GM10266 (cell line): ENCODE measurements around the gene DTNB.
A peak's percentile ranks its signal among the peaks of the same experiment; 100 is the strongest.

Experiments
- DNase-seq: peaks from one replicate; pipeline ENCODE4 v3.0.0; 2012; ENCODE audit errors: extremely low spot score
- CTCF ChIP-seq: IDR thresholded peaks from 2 replicates; pipeline ENCODE4 v1.5.1; 2012; ENCODE audit warnings: mild to moderate bottlenecking, low read depth; ENCODE audit not compliant: control insufficient read depth, insufficient read depth; ENCODE audit errors: missing control alignments

The DTNB gene

DNA sequence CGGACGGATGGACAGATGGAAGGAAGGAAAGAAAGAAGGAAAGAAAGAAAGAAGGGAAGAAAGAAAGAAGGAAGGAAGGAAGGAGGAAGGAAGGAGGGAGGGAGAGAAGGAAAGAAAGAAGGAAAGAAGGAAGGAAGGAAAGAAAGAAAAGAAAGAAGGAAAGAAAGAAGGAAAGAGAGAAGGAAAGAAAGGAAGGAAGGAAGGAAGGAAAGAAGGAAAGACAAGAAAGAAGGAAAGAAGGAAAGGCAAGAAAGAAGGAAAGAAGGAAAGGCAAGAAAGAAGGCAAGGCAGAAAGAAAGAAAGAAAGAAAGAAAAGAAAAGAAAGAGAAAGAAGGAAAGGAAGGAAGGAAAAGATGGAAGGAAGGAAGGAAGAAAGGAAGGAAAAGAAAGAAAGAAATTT is 169.1 kb downstream of the DTNB start:
- DNase-seq = no peak
- no peak for TF ChIP-seq CTCF

GRCh38 chr2:25499157-25499556 is 174.2 kb downstream of the DTNB start:
- no peak for TF ChIP-seq CTCF
- DNase-seq = no peak

DNA sequence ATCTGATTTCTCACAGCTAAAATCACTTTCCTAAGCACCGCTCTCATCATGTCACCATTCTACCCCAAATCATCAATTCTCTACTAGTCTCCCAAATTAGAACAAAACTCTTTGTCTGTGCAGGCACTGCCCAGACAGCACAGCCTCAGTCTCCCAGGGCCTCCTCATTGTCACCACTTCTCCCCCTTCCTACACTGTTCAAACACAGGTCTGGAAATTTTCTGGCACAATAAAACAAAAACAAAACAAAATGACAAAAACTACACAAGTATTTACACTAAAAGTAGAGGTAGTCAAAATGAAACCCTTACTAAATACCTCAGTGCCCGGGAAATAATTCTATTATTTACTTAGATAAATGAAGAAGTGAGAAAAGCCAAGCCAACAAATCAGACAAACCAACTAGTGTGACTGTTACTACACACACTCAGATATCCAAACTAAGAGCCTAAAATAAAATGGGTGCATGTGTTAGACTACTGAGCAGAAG is 175.4 kb downstream of the DTNB start:
- peak; percentile 44 for DNase-seq
- no peak for TF ChIP-seq CTCF

GRCh38 chr2:25497229-25497917 is 176.0 kb downstream of the DTNB start:
- TF ChIP-seq CTCF = no peak
- no peak for DNase-seq

DNA sequence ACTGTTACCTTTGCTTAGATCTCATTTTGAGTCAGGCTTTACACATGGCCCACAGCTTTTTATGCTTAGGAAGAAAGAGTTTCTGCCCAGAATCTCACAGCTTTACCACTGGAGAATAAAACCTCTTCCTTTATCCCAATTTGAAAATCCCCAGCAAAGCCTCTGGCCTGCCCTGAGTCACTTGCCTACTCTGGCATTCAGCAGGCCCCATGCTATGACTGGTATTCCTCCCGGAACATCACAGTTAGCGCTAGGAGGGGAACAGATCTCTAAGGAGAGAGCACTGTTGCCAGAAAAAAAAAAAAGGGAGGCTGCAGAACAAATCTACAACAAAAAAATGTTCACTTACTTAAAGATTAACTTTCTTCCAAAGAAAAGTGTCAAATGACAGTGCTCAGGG is 178.8 kb downstream of the DTNB start:
- DNase-seq = no peak
- TF ChIP-seq CTCF = no peak

- no peak for TF ChIP-seq CTCF
These were observed 180.2 kb downstream of the DTNB start for GRCh38 chr2:25493207-25493606.

DNA sequence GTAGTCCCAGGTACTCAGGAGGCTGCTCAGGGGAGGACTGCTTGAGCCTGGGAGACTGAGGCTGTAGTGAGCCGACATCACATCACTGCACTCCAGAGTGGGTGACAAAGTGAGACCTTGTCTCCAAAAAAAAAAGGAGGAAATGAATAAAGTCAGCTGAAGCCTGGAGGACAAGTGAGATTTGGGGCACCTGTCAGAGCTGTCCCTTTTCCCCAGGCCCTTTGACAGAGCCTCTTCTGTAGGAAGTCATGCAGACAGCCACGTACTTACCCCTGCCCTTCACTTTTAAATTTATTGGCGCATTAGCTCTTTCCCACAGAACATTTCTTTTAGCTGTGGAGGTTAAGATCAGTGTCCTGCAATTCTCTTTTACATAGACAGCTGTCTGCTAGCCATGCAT is 180.7 kb downstream of the DTNB start:
- TF ChIP-seq CTCF = no peak
- DNase-seq = no peak

More at GRCh38 chr2:25493207-25493606, 180.2 kb downstream of the DTNB start:
- DNase-seq = no peak
